Measurements from ENCODE around the gene NEDD4. TPM values are rescaled to one million over a fixed set of nuclear protein-coding genes. Genes with fewer than 3 reads are reported as not detected.

NEDD4 gene
- total RNA-seq, result 10 to 100 TPM in 1 of 2 donors, 1 to 10 TPM in 1; 7.2 to 10.0 TPM

DNA sequence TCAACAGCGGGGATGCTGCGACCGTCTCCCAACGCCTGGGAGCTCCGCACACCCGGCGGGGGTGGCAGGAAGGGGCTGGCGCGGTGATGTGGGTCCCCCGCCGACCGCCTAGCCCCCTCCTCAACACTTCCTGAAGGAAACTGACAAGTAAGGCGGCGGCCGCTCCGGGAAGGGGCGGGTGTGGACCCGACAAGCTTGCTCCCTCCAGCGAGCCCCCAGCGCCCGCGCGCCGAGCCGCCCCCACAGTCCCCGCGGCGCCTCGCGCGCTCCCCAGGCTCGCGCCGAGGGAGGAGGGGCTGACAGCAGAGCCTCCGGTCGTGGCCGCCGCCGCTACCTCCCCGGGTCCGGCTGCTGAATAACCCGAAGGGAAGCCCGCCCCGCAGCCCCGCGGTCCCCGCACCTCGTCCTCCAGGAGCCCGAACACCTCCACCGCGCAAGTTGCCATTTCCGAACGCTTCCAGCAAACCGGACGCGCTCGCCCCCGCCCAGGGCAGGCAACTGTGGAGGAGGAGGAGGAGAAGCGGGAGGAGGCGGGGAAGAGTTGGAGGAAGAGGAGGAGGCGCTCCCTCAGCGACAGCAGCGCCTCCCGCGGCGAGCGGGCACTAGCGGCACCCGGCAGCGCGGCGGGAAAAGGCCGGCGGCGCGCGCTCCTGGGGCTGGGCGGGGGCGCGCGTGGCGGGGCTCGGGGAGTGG is at the start of gene NEDD4:
TSS of gene NEDD4 (minus strand) at position 502 of the 693 bp plus-strand sequence. CDS start at position 445, 57 bp downstream.
- DNase-seq (ENCODE audit: low spot score), result peak; percentile 82
- no peaks in the 10 kb centered on the region for H3K9me3 ChIP-seq
- peak within 1 kb of the TSS; percentile 56 to 92 for H3K4me3 ChIP-seq
- no peaks in the 10 kb centered on the region for H3K36me3 ChIP-seq
- H3K4me1 ChIP-seq, result peaks cover 0 to 20% of the 10 kb centered on the region in 2 donors
- TF ChIP-seq, protein P1, sequence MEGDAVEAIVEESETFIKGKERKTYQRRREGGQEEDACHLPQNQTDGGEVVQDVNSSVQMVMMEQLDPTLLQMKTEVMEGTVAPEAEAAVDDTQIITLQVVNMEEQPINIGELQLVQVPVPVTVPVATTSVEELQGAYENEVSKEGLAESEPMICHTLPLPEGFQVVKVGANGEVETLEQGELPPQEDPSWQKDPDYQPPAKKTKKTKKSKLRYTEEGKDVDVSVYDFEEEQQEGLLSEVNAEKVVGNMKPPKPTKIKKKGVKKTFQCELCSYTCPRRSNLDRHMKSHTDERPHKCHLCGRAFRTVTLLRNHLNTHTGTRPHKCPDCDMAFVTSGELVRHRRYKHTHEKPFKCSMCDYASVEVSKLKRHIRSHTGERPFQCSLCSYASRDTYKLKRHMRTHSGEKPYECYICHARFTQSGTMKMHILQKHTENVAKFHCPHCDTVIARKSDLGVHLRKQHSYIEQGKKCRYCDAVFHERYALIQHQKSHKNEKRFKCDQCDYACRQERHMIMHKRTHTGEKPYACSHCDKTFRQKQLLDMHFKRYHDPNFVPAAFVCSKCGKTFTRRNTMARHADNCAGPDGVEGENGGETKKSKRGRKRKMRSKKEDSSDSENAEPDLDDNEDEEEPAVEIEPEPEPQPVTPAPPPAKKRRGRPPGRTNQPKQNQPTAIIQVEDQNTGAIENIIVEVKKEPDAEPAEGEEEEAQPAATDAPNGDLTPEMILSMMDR (IDR thresholded peaks at IDR 0.05), result peak; percentile 46 to 62
- peak within 1 kb of the TSS; percentile 90 to 95 for H3K27ac ChIP-seq
- no peaks in the 10 kb centered on the region for H3K27me3 ChIP-seq

DNA sequence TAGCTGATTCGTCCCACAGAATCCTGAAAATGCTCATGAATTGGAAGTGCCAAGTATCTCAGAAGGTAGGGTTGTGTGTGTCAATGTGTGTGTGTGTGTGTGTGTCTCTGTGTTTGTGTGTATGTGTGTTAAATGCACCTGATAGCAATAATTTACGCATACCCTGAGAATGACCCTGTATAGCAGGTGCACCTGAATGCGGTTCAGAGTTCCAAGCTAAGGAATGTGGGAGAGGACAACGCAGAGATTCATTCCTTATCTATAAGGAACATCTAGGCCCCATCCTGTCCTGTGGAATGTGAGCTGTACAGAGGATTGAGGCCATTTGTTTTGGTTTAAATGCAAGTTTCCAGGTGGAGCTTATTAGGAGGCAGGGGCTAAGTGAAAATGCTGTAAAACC is 49.1 kb upstream of the NEDD4 start:
- TF ChIP-seq, protein P1 (IDR thresholded peaks at IDR 0.05), result no peak
- H3K36me3 ChIP-seq, result no peaks in the 10 kb centered on the region
- H3K27me3 ChIP-seq, result no peaks in the 10 kb centered on the region
- peaks cover 0 to 4% of the 10 kb centered on the region in 2 donors for H3K4me1 ChIP-seq
- no peaks in the 10 kb centered on the region for H3K9me3 ChIP-seq
- no peak overlapping the region for H3K4me3 ChIP-seq
- H3K27ac ChIP-seq, result no peak overlapping the region
- no peak for DNase-seq (ENCODE audit: low spot score)

DNA sequence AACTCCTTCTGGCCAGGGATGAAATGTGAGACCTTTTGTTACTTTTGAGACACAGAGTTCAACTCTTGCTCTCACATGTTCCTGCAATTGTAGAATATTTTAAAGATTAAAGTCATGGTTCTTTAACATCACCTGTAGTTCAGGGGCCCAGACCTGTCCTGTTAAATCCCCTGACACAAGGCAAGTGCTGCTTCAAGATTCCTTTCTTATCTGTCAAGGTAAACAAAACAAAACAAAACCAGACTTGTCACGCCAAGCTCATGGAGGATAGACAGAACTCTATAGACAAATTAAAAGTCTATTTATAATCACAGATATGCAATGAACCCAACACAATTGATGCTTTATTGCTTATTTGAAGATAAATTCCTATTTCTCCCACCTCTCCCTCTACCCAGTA is 48.6 kb upstream of the NEDD4 start:
- TF ChIP-seq, protein P1 (IDR thresholded peaks at IDR 0.05), result no peak
- no peaks in the 10 kb centered on the region for H3K27me3 ChIP-seq
- H3K4me3 ChIP-seq, result no peak overlapping the region

GRCh38 chr15:56040081-56041035 is 46.9 kb upstream of the NEDD4 start:
- DNase-seq (ENCODE audit: low spot score), result peak; percentile 79
- TF ChIP-seq, protein P1 (IDR thresholded peaks at IDR 0.05), result no peak
- peaks cover 0 to 4% of the 10 kb centered on the region in 2 donors for H3K4me1 ChIP-seq
- peak overlapping the region; percentile 4 to 6 for H3K27ac ChIP-seq
- H3K9me3 ChIP-seq, result no peaks in the 10 kb centered on the region
- no peaks in the 10 kb centered on the region for H3K36me3 ChIP-seq
- H3K4me3 ChIP-seq, result no peak overlapping the region
- no peaks in the 10 kb centered on the region for H3K27me3 ChIP-seq

More for the DNA sequence above, 48.6 kb upstream of the NEDD4 start:
- peaks cover 0 to 4% of the 10 kb centered on the region in 2 donors for H3K4me1 ChIP-seq
- no peaks in the 10 kb centered on the region for H3K9me3 ChIP-seq
- no peaks in the 10 kb centered on the region for H3K36me3 ChIP-seq
- DNase-seq (ENCODE audit: low spot score), result no peak
- no peak overlapping the region for H3K27ac ChIP-seq

DNA sequence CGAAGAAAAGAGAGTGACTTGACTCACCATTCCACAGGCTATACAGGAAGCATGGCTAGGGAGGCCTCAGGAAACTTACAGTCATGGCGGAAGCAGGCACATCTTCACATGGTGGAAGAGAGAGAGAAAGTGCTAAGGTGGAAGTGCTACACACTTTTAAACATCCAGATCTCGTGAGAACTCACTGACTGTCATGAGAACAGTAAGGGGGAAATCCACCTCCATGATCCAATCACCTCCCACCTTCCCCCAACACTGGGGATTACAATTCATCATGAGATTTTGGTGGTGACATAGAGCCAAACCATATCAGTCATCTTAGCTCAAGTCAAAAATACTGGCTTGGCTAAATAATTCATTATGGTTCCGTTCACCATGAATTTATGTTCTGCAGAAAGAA is 45.3 kb upstream of the NEDD4 start:
- no peak overlapping the region for H3K27ac ChIP-seq
- H3K9me3 ChIP-seq, result no peaks in the 10 kb centered on the region
- DNase-seq (ENCODE audit: low spot score), result no peak
- no peak overlapping the region for H3K4me3 ChIP-seq
- H3K4me1 ChIP-seq, result peaks cover 0 to 4% of the 10 kb centered on the region in 2 donors
- TF ChIP-seq, protein P1 (IDR thresholded peaks at IDR 0.05), result no peak
- no peaks in the 10 kb centered on the region for H3K27me3 ChIP-seq
- H3K36me3 ChIP-seq, result no peaks in the 10 kb centered on the region
